A673 (cell line): Measurements from ENCODE around the gene SLC7A5.

Experiments used
- EZH2 ChIP-seq: fragments of 200-600 bp; sonication (generic); IDR thresholded peaks from 2 replicates; pipeline ENCODE4 v1.6.1; 2017; ENCODE audit warnings: borderline replicate concordance, low read depth, mild to moderate bottlenecking, mixed read lengths, antibody characterized with exemption, low read length; ENCODE audit not compliant: poor library complexity, severe bottlenecking
- TF ChIP-seq, protein P1 (sequence below): fragments of 300-800, 200-600 bp; sonication (generic); conservative IDR thresholded peaks from 2 replicates; pipeline ENCODE4 v1.5.1; 2017; ENCODE audit warnings: low read depth, mild to moderate bottlenecking, antibody characterized with exemption, low read length, moderate library complexity, mixed read lengths

- TF ChIP-seq, protein P1, sequence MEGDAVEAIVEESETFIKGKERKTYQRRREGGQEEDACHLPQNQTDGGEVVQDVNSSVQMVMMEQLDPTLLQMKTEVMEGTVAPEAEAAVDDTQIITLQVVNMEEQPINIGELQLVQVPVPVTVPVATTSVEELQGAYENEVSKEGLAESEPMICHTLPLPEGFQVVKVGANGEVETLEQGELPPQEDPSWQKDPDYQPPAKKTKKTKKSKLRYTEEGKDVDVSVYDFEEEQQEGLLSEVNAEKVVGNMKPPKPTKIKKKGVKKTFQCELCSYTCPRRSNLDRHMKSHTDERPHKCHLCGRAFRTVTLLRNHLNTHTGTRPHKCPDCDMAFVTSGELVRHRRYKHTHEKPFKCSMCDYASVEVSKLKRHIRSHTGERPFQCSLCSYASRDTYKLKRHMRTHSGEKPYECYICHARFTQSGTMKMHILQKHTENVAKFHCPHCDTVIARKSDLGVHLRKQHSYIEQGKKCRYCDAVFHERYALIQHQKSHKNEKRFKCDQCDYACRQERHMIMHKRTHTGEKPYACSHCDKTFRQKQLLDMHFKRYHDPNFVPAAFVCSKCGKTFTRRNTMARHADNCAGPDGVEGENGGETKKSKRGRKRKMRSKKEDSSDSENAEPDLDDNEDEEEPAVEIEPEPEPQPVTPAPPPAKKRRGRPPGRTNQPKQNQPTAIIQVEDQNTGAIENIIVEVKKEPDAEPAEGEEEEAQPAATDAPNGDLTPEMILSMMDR: no peak
- no peak for TF ChIP-seq EZH2
Measured at GRCh38 chr16:87819282-87819681, 50.0 kb downstream of the SLC7A5 start.
